ENCODE measurements around the gene TDO2.

DNA sequence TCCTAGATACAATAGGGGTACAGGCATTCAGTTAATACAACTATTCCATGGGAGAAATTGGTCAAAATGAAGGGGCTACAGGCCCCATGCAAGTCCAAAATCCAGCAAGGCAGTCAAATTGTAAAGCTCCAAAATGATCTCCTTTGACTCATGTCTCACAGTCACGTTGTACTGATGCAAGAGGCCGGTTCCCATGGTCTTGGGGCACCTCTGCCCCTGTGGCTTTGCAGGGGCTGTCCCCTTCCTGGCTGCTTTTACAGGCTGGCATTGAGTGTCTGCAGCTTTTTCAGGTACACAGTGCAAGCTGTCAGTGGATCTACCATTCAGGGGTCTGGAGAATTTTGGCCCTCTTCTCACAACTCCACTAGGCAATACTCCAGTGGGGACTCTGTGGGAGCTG, 24.9 kb upstream of the TDO2 start:
- TF ChIP-seq, protein P1, sequence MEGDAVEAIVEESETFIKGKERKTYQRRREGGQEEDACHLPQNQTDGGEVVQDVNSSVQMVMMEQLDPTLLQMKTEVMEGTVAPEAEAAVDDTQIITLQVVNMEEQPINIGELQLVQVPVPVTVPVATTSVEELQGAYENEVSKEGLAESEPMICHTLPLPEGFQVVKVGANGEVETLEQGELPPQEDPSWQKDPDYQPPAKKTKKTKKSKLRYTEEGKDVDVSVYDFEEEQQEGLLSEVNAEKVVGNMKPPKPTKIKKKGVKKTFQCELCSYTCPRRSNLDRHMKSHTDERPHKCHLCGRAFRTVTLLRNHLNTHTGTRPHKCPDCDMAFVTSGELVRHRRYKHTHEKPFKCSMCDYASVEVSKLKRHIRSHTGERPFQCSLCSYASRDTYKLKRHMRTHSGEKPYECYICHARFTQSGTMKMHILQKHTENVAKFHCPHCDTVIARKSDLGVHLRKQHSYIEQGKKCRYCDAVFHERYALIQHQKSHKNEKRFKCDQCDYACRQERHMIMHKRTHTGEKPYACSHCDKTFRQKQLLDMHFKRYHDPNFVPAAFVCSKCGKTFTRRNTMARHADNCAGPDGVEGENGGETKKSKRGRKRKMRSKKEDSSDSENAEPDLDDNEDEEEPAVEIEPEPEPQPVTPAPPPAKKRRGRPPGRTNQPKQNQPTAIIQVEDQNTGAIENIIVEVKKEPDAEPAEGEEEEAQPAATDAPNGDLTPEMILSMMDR (conservative IDR thresholded peaks at IDR 0.05; ENCODE audit: low read length) = no peak
- TF ChIP-seq EZH2phosphoT487 (IDR thresholded peaks at IDR 0.05; ENCODE audit: borderline replicate concordance, low read depth, low read length) = no peak

All from OCI-LY7 (cell line).